Fibroblast of skin of left biceps (primary cell): Measurements from ENCODE around the gene PDE8A.
"Not testable (repeated sequence)": the region's sequence is repeated elsewhere in the genome, so short reads cannot be mapped to it uniquely, and the experiment has no call there.

Source experiments
- DNase-seq, 2 experiments: peaks; one replicate each; pipeline ENCODE4 v3.0.0-alpha.2; 2013; ENCODE audit warnings: low read depth in 2 of 2

The PDE8A gene

GRCh38 chr15:84961114-84961452 lies 20.6 kb upstream of the PDE8A start:
- peak in 1 of 2 experiments; percentile 58 for DNase-seq

DNA sequence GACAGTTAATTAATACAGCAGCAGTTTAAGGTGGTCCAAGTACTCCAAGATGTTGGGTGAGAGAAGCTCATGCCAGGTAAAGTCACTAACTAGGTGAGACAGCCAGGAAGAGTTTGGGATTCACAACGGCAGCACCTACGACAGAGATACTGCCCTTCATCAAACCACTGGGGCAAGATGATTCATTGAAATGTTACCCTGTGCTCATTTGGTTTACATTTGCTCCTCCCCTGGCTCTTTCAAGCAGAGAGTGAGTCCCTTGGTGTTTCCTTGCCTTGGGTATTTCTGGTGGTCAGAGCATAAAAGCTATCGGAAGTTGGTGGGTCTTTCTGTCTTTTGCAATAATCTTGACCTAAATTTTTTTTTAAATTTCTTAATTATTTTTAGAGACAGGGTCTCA lies 19.9 kb upstream of the PDE8A start:
- DNase-seq, result no peak

DNA sequence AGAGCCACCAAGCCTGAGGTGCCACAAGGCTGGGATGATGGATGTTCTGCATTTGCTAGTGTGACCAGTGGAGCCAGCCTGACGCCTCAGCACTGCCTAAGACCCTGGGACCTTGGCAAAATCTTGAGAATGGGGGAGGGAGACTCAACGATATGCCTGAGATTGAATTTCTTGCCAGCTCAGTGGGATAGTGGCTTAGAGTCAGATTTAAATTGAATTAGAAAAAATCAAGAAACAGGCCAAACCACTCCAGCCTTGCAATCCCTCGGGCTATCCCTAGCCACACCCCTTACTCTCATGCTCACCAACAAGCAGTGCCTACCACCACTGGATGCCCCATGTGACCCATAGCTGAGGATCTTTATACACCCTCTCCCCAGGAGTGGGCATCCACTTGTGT lies 18.7 kb upstream of the PDE8A start:
- no peak for DNase-seq

- no peak for DNase-seq
Measured at GRCh38 chr15:84967380-84967779, 14.3 kb upstream of the PDE8A start.

- DNase-seq, result no peak
Measured at GRCh38 chr15:84968301-84968700, 13.4 kb upstream of the PDE8A start.

DNA sequence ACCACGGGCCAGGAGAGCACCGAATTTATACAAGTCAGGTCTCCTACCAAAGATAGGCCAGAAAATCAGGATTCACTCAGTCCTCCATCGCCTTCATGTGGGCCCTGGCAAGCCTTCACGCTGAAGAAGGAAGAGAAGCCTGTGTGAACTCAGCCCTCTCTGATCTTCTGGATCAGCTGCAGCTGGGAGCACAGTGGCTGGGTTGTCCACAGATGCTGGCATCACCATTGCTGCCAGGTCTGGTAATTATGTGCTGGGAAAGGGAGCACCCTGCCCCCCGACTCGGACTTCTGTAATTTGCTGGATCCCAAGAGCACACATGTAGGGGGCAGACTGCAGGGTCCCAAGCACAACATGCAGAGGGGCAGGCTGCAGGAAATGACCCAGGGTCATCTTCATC lies 12.4 kb upstream of the PDE8A start:
- DNase-seq, result no peak

DNA sequence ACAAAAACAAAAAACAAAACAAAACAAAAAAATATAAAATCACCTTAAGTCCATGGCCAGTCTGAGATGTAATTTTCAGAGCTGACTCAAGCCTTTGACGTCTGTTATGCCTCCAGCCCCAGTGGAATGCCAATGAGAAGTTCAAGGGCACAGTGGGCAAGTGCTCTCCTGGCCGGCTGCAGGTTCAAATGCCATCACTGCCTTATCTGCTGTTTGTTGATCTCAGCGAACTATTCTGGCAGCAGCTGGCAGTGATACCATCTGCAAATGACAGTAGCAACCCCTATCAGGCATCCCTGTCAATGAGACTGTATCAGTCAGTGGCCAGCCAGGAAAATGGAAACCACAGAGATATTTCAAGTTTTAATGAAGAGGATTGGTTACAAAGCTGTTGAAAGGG lies 10.8 kb upstream of the PDE8A start:
- DNase-seq, result no peak

- DNase-seq, result no peak
Measured at GRCh38 chr15:84973492-84974460, 7.9 kb upstream of the PDE8A start.

DNA sequence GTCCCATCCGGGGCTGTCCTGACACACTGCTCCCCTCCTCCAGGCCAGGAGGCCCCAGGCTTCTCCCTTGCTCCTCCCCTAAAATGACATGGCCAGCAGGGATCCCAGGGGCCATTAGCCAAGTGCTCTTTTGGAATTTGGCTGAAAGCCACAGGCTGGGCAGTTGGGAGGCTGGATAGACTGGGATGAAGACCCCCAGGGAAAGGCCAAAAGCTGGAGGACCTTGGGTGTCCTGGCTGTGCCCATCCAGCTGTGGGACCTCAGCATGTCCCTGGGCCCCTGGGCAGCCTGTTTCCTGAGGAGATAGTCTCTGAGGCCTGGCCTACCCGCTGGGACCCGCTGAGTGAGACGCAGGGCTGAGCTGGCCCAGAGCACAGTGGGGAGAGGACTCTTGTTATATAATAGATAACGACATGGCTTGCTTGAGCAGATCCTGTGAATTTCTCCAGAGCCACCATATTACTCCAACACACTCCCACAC lies 5.7 kb upstream of the PDE8A start:
- no peak for DNase-seq

DNA sequence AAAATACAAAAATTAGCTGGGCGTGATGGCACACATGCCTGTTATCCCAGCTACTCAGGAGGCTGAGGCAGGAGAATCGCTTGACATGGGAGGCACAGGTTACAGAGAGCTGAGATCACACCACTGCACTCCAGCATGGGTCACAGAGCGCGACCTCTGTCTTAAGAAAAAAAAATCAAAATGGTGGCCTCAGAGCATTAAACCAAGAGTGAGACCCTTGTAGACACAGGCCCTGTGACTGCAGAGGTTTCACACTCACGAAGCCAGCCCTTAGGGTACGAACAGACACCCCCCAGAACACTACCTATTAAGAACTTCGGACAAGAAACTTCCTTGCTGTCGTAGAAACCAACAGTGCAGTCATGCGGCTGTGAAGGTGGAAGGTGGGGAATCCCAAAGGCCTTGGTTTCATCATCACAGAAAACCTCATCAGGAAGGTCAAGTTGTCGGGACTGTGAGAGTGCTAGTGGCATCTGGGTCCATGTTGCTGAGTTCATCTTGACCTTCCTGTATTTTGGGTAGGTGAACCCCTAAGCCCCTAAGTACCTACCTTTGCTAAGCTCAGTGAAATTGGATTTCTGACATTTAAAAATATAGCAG lies 4.8 kb upstream of the PDE8A start:
- DNase-seq, result no peak

- DNase-seq, result no peak
Measured at GRCh38 chr15:84979651-84980050, 2.0 kb upstream of the PDE8A start.

- DNase-seq, result peak; percentile 37 to 43
Measured at GRCh38 chr15:84980196-84981053, 1.2 kb upstream of the PDE8A start.

DNA sequence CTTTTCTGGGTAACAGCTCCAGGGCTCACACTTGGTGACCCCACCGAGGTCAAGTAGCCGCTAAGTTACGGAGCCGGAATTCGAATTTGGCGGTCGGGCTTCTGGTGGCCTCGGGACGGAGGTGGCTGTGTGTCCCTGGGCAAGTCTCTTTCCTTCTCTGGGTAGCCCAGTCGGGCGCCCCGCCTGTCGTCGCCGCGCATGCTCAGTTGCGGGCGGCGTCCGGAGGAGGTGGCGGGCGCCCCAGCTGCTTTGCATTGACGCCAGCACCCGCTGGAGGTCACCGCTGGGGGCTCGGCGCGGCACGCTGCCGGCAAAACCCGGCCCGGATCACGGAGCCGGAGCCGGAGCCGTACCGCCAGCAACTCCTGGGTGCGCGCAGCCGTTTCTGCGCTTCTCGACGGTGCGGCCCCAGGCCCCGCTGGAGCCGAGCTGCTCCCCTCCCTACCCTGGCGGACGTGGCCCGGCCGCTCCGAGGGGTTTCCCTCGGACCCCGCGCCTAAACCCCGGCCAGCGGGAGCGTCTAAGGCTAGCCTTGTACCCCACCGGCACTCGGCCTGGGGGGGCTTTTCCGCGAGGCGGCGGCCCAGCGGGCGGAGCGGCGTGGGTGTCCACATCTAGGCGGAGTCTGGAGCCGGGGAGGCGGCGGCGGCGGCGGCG lies 474 bp upstream of the PDE8A start:
- peak; percentile 90 to 91 for DNase-seq

DNA sequence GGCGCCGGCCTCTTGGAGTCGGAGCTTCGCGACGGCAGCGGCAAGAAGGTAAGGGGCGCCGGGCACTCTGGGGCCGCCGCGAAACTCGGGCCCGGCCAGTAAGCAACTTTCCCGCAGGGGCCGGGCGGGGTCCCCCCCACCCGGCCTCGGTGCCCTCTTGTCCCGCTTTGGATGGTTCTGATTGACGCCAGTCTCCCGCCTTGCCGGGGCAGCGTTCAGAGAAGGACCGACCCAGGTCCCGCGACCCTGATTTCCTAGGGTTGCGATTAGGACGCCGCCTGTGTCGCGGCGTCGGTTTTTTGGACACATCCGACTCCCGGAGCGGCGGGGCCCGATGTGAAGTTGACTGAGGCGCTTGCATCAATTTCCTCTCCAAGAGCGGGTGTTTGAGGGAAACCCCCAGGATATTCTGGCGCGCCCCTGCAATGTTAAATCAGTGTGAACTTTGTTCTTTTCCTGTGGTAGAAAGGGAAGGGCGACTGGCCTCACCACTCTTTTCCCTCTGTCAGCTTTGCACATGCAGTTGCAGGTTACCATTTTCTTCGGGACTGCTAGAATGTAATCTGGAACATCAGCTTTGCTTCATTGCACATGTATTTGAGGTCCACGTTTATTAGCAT lies 755 bp downstream of the PDE8A start:
- DNase-seq, result no peak

DNA sequence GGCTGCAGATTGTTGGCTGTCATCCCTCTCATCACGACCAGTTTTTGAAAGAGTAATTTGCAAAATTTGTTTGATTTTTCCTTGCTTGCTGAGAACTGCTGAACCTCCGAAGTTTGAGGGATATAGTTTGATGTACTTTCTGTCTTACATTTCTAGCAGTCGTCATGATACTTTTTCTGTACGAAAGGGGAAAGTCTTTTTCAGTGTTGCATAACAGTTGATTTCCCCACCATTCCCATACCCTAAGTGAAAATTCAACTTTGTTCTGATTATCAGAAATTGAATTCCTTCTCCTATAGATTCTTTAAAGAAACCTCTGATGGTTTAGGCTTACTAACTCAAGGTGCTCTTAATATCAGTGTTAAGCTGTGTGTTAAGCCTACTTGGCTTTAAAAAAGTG lies 1.6 kb downstream of the PDE8A start:
- DNase-seq, result no peak

GRCh38 chr15:84983711-84984110 lies 2.1 kb downstream of the PDE8A start:
- DNase-seq, result no peak

DNA sequence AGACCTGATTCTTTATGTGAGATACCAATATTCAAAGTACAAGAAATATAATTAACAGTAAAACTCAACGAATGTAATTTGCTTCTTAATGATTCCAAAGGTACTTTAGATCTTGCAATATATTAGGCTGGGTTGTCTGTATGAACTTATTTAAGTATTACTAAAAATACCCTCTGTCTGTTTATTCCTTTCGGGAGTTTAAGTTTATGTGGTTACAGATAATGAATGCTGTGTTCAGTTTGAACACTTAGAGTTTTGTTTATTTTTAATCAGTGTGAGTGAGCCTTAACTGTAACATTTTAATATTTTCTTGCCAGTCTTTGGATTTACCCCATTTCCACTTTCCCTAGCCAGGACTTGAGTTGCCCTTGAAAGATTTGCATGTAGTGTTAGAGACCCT lies 3.5 kb downstream of the PDE8A start:
- no peak for DNase-seq

- not testable (repeated sequence) for DNase-seq
Measured at GRCh38 chr15:84987351-84987750, 5.7 kb downstream of the PDE8A start.

GRCh38 chr15:84987949-84988624 lies 6.4 kb downstream of the PDE8A start:
- no peak for DNase-seq

- DNase-seq, result no peak
Measured at GRCh38 chr15:84988909-84989644, 7.4 kb downstream of the PDE8A start.
